Kidney epithelial cell (primary cell): ENCODE measurements around the gene SSRP1. TPM values are rescaled to one million over a fixed set of nuclear protein-coding genes. Genes with fewer than 3 reads are reported as not detected.

Experiments used
- DNase-seq: peaks from one replicate; pipeline ENCODE4 v3.0.0-alpha.2; 2010; ENCODE audit warnings: low read depth
- H3K27me3 ChIP-seq: 2 replicates; pipeline ENCODE4 v1.6.0; 2011; ENCODE audit warnings: low read length; ENCODE audit not compliant: control insufficient read depth, insufficient read depth
- H3K36me3 ChIP-seq: 2 replicates; pipeline ENCODE4 v1.5.1; 2011; ENCODE audit warnings: low read length; ENCODE audit not compliant: control insufficient read depth, insufficient read depth
- H3K4me3 ChIP-seq: 2 replicates; pipeline ENCODE4 v1.5.1; 2011; ENCODE audit warnings: low read depth, mild to moderate bottlenecking, control low read depth, low read length
- total RNA-seq: library from RNA; depleted of rRNA; stranded (reverse); fragments of >200 nt; gene quantifications from 2 replicates; pipeline ENCODE4 v1.2.3, GENCODE V29; 2015
- TF ChIP-seq, protein P1 (sequence below): IDR thresholded peaks from 2 replicates; pipeline ENCODE4 v1.5.1; 2011; ENCODE audit warnings: mild to moderate bottlenecking, moderate library complexity, low read length, control low read depth, inconsistent platforms; ENCODE audit not compliant: insufficient read depth, poor library complexity, severe bottlenecking

SSRP1 gene
- total RNA-seq, 1 donor from 2014 or later, result 156 TPM

DNA sequence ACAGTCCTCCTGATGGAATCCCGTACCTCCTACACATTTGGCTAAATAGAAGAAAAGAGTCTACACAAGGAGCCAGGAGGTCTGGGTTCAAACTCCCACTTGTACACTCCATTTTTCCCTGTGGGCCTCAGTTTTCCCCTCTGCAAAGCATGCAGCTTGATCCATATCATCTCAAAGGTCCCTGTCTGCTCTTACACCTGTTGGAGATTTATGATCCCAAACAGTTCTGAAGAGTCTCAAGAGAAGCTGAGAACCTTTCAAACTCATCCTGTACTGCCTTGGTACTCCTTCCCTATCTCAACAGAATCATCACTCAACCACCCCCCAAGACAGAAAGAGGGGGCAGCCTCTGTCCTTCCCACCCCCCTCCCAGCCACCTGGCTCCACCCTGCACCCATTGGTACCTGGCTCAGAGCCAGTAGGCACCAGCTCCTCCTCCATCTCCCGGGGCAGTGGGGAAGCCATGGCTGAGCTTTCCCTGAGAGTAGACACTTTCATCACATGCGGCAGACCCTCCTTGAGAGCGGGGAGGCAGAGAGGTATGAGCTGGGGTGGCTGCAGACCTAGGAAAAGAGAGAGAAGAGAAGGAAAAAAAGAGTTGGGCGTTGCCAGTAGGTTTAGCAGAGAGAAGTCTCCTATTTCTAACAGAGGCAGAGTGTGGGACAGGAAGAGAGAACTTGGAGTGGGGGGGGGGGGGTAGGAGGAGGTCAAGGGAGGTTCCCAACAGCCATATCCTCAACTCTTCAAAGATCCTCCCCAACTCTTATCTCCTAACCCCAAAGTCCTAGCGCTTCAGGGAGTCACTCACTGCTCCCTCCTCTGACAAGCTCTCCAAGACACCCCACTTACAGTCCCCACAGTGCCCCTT, 14.1 kb downstream of the SSRP1 start:
- no peaks in the 10 kb centered on the region for H3K27me3 ChIP-seq
- peak overlapping the region; percentile 40 for H3K4me3 ChIP-seq
- peaks cover 3% of the 10 kb centered on the region for H3K36me3 ChIP-seq
- TF ChIP-seq, protein P1, sequence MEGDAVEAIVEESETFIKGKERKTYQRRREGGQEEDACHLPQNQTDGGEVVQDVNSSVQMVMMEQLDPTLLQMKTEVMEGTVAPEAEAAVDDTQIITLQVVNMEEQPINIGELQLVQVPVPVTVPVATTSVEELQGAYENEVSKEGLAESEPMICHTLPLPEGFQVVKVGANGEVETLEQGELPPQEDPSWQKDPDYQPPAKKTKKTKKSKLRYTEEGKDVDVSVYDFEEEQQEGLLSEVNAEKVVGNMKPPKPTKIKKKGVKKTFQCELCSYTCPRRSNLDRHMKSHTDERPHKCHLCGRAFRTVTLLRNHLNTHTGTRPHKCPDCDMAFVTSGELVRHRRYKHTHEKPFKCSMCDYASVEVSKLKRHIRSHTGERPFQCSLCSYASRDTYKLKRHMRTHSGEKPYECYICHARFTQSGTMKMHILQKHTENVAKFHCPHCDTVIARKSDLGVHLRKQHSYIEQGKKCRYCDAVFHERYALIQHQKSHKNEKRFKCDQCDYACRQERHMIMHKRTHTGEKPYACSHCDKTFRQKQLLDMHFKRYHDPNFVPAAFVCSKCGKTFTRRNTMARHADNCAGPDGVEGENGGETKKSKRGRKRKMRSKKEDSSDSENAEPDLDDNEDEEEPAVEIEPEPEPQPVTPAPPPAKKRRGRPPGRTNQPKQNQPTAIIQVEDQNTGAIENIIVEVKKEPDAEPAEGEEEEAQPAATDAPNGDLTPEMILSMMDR, result no peak
- no peak for DNase-seq

DNA sequence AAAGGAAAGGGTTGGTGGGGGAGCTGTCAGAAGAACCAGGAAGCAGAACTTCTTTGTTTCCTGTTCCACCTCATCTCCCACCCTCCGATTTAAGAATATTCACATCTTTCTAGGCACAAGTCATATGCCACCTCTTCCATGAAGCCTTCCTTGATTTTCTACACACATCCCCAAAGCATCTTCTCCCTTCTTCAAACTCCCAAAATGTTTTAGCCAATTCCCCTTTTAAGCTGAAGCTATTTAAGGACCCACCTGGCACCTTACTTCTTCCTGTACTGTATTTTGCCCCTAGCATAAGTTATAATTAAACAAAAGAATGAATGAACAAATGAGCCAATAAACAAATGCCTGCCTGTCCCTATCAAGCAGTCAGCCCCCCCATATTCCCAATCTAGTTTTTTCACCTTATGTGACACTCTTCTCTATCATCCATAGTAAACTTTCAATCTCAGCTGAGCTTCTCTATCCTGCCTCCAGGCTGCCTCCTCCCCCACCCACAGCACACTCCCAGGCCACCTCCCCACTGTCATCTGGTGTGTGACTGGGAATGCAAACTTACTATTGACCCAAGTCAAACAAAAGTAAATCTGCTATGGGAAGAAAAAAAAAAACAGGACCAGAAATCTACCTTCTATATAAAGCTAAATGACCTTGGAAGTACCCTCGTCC, 14.8 kb downstream of the SSRP1 start:
- no peaks in the 10 kb centered on the region for H3K27me3 ChIP-seq
- H3K36me3 ChIP-seq, result peaks cover 3% of the 10 kb centered on the region
- TF ChIP-seq, protein P1, result no peak
- no peak for DNase-seq
- no peak overlapping the region for H3K4me3 ChIP-seq

DNA sequence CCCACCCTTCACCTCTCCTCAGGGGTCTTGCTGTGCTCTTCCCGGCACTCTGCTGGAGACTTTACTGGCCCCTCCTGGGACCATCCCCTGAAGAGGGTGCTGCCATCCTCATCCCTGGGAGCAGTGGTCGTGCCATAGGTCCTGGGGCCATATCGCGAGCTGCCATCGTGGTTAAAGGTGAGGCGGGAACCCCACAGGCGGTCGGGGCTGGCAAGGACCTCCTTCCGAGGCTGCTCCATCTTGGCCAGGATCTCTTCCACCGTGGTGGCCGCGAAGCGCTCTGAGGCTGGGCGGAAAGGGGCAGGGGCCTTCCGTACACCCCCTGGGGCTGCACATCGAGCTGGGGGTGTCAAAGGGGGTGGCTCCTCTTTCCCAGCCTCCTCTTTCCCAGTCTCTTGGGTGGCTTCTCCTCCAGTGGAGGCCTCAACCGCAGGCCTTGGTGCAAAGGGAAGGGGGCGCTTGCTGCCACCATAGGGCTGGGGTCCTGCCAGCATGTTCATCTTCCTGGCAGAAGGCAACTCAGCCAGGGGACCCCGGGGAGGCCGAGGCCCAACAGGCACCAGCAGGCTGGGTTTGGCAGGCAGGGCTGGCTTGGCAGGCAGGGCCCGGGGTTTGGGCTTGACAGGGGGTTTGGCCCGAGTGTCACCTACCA, 15.5 kb downstream of the SSRP1 start:
- Histone ChIP-seq H3K27me3 (no peaks in the 10 kb centered on the region), H3K36me3 (peaks cover 3% of the 10 kb centered on the region), H3K4me3 (no peak overlapping the region)
- no peak for DNase-seq
- TF ChIP-seq, protein P1, result no peak

DNA sequence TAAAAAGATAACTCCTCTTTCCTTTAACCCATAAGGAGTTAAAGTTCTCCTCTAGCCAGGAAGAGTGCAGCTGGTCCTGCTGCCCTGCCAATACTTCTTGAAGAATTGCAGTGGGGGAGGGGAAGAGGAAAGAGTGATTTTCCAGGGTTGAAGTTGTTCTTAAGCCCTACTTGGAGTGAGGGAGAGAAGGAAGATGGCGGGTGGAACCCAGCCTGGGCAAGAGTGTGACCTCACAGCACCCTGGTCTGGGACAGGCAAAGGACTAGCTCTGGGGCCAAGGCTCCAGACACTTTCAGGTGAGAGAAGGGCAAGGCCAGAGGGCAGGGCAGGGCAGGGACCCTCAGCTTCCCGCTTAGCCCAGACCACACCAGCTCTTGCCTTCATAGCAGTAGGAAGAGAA, 17.5 kb downstream of the SSRP1 start:
- H3K36me3 ChIP-seq, result peaks cover 6% of the 10 kb centered on the region
- DNase-seq, result no peak
- TF ChIP-seq, protein P1, result no peak
- H3K27me3 ChIP-seq, result no peaks in the 10 kb centered on the region
- no peak overlapping the region for H3K4me3 ChIP-seq

DNA sequence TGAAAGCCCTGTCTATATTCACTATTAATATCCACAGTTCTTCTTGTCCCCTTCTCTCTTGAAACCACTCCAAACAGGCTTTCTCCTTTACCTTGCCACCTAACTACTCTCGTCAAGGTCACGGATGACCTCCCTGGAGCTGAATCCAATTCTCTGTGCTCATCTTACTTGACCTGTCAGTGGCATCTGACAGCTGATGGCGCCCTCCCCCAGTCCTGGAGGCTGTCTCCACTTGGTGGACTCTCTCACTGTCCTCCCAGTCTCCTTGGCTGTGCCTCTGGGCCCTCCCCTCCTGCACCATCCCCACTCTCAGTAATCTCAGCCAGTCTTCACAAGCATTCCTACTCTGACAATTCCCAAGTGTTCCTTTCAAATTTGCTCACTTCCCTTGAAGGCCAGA, 19.7 kb downstream of the SSRP1 start:
- Histone ChIP-seq H3K27me3 (no peaks in the 10 kb centered on the region), H3K36me3 (peaks cover 8% of the 10 kb centered on the region), H3K4me3 (no peak overlapping the region)
- DNase-seq, result no peak
- TF ChIP-seq, protein P1, result no peak
